ENCODE results near the gene ZPR1.

DNA sequence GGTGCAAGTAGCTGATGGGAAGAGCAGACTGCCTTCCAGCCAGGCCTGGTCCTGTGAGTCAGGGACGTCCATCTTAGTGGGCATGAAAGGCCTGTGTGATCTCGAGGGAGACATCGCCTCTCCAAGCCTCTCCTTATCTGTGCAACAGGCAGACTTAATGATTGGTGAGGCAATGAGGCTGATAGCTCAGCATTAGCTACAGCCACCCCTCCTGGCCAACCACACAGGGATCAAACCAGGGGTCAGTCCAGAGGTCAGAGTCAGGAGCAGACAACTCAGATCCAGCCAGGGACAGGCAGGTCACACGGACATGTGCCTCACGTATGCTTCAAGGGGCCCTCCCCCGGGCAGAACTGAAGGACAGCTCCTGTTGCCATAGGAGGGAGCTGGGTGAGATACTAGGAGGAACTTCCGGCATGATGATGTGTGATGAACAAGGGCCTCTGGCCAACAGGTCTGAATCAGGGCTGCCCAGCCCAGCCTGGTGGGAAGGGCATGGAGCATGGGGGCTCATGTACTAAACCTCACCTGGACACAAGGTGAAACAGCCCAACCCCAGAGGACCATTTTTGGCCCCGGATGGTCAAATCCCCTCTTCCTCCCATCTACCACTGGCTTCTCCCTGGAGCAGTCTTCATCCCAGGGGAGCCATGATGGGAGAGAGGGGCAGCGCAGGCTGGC lies 39.1 kb upstream of the ZPR1 start:
- TF ChIP-seq, protein P1, sequence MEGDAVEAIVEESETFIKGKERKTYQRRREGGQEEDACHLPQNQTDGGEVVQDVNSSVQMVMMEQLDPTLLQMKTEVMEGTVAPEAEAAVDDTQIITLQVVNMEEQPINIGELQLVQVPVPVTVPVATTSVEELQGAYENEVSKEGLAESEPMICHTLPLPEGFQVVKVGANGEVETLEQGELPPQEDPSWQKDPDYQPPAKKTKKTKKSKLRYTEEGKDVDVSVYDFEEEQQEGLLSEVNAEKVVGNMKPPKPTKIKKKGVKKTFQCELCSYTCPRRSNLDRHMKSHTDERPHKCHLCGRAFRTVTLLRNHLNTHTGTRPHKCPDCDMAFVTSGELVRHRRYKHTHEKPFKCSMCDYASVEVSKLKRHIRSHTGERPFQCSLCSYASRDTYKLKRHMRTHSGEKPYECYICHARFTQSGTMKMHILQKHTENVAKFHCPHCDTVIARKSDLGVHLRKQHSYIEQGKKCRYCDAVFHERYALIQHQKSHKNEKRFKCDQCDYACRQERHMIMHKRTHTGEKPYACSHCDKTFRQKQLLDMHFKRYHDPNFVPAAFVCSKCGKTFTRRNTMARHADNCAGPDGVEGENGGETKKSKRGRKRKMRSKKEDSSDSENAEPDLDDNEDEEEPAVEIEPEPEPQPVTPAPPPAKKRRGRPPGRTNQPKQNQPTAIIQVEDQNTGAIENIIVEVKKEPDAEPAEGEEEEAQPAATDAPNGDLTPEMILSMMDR (IDR thresholded peaks at IDR 0.05) = no peak
- TF ChIP-seq, protein P2, sequence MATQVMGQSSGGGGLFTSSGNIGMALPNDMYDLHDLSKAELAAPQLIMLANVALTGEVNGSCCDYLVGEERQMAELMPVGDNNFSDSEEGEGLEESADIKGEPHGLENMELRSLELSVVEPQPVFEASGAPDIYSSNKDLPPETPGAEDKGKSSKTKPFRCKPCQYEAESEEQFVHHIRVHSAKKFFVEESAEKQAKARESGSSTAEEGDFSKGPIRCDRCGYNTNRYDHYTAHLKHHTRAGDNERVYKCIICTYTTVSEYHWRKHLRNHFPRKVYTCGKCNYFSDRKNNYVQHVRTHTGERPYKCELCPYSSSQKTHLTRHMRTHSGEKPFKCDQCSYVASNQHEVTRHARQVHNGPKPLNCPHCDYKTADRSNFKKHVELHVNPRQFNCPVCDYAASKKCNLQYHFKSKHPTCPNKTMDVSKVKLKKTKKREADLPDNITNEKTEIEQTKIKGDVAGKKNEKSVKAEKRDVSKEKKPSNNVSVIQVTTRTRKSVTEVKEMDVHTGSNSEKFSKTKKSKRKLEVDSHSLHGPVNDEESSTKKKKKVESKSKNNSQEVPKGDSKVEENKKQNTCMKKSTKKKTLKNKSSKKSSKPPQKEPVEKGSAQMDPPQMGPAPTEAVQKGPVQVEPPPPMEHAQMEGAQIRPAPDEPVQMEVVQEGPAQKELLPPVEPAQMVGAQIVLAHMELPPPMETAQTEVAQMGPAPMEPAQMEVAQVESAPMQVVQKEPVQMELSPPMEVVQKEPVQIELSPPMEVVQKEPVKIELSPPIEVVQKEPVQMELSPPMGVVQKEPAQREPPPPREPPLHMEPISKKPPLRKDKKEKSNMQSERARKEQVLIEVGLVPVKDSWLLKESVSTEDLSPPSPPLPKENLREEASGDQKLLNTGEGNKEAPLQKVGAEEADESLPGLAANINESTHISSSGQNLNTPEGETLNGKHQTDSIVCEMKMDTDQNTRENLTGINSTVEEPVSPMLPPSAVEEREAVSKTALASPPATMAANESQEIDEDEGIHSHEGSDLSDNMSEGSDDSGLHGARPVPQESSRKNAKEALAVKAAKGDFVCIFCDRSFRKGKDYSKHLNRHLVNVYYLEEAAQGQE (IDR thresholded peaks at IDR 0.05; ENCODE audit: insufficient read depth in 1 of 2, low read depth in 2 of 2, low read length in 1 of 2) = no peak
- TF ChIP-seq TCF7L2 (IDR thresholded peaks at IDR 0.05; ENCODE audit: low read depth, low read length) (no peak), SIN3A (IDR thresholded peaks at IDR 0.05; ENCODE audit: borderline replicate concordance, insufficient read depth, low read depth, low read length) (no peak)

Measured in Panc1 (cell line).